ENCODE measurements around the gene C1orf21.

Gene C1orf21

GRCh38 chr1:184635347-184635979 is 248.6 kb downstream of the C1orf21 start:
- DNase-seq = no peak

GRCh38 chr1:184635980-184636431 is 249.2 kb downstream of the C1orf21 start:
- DNase-seq = no peak

GRCh38 chr1:184637664-184638240 is 250.9 kb downstream of the C1orf21 start:
- DNase-seq = peak; percentile 64

DNA sequence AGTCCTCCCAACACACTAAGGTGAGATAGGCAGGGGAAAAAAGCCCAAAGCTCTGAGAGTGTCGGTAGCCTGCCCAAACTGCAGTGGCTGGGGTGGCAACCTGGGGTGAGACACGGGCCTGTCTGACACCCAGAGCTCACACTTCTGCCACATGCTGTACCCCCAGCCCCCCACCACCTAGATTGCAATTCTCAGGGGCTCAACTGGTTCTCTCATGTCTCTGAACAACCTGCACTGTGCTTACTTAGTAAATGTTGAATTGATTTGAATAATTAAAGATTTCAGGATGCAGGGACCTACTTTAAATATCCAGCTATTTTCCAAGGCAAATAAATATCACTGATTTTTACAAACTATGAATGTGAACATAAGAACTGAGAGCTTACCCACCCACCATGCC is 252.4 kb downstream of the C1orf21 start:
- DNase-seq = no peak

DNA sequence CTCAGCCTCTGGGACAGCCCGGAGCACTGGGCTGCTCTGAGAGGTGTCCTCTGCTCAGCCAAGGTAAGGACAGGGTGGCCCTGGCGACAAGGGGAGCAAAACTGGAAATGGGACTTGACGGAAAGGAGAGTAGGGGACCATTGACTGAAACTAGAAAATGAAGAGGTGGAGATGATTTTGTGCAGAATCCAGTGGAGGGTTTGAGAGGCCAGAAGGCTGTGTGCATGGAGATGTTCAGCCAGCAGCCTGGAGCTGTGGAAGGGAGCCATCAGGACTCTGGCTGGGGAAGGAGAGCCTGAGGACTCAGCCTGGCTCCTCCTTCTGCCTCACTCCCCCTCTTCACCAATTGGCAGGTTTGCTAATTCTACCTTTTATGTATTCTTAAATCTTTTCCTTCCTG is 253.7 kb downstream of the C1orf21 start:
- DNase-seq = no peak

- no peak for DNase-seq
Measured at GRCh38 chr1:184641894-184642293, 255.1 kb downstream of the C1orf21 start.

DNA sequence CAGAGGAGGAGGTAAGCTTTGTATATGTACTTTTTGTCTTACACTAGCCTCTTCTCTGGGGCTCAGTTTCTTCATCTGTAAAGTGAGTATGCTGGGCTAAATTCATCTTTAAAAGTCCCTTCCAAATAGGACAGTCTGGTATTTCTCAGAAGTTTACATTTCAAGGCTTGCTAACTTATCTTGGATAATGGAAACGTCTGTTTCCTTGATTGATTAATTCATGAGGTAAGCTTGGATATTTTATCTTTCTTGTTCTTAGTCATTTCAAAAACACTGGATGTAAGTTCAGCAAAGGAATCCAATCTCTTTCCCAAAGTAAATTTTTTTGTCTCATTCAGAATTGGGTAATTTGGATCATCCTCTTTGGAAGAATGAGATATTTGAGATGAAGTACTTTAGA is 256.8 kb downstream of the C1orf21 start:
- no peak for DNase-seq

- no peak for DNase-seq
Measured at GRCh38 chr1:184644771-184645170, 257.9 kb downstream of the C1orf21 start.

GRCh38 chr1:184646178-184646701 is 259.4 kb downstream of the C1orf21 start:
- no peak for DNase-seq

DNA sequence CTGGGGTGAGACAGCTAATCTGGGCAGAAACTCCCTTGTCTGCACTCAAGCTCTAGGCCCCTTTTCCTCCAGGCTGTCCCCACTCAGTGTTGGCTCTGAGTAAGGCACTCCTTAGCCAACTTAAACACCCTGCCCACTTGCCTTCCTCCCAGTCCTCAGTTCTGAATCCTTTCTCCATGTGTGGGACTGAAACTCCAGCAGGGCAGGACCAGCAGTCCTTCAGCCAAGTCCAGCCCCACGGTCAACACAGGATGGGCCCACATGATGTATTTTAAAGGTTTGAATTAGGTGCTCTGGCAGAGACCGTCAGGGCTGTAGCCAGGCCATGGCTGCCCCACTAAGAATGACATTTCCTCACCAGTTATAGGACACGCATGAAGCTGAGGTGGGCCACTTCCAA is 260.0 kb downstream of the C1orf21 start:
- DNase-seq = no peak

GRCh38 chr1:184647471-184647870 is 260.6 kb downstream of the C1orf21 start:
- DNase-seq = no peak

- no peak for DNase-seq
Measured at GRCh38 chr1:184648160-184648855, 261.5 kb downstream of the C1orf21 start.

DNA sequence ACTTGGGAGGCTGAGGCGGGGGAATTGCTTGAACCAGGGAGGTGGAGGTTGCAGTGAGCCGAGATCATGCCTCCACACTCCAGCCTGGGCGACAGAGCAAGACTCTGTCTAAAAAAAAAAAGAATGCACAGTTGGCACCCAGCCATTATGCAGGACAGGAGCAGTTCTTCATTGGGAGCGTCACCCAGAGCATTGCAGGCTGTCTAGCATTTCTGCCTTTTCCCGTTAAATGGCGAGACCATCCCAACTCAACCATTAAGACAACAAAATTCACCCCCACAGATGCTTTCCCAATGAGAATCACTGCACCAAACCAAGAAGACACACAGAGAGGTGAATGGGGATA is 262.0 kb downstream of the C1orf21 start:
- no peak for DNase-seq

DNA sequence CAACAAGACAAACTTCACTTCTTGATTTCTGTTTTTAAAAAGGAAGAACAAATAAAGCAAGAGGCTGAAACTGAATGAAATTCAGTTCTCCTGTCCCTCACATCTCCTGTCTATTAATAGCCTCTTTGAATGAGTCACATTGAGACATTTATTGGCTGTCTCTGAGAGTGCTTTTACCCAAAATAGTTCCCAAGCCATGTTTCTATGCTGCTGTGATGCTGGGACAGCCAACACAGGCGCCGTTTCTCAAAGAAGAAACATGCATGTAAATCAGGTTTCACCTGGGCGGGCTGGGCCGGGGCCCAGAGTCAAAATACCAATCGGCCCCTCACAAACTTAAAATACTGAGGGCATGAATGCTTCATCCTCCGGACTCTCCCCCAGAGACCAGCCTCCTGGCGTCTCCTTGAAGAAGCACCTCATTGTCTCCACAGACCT is 262.6 kb downstream of the C1orf21 start:
- peak; percentile 64 for DNase-seq

DNA sequence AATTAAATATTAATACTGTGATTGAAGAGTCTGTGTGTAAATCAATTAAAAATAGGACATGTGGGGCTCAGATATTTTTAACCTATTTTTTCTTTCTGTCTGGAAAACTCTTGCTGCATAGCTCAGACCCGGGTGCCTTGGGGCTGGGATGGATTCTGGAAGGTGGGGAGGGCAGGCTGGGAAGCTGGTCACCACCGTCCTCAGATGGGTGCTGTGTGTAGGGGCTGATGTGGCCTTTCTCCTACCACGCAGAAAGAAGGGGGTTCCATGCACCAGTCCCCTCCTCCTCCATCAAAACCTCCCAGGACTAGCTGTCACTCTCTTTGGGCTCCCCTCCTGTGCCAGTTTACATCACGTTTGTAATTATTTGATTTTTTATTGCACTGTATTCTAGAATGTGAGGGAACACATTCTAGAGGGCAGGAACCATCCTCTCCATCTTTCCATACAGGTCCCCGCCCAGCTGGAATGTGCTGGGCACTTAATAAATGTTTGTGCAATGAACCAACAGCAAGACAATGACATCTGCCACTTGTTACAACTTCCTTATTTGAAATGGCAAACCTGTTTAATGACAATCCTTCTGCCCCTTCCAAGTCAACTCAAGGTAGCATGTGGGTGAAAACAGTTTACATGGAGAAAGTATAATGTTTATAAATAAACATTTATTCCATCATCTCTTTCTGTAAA is 263.5 kb downstream of the C1orf21 start:
- no peak for DNase-seq

GRCh38 chr1:184655185-184655584 is 268.4 kb downstream of the C1orf21 start:
- no peak for DNase-seq

- no peak for DNase-seq
Measured at GRCh38 chr1:184656221-184656620, 269.4 kb downstream of the C1orf21 start.

- DNase-seq = no peak
Measured at GRCh38 chr1:184658055-184658454, 271.2 kb downstream of the C1orf21 start.

- DNase-seq = no peak
Measured at GRCh38 chr1:184660462-184661191, 273.8 kb downstream of the C1orf21 start.

GRCh38 chr1:184661801-184662200 is 275.0 kb downstream of the C1orf21 start:
- no peak for DNase-seq

DNA sequence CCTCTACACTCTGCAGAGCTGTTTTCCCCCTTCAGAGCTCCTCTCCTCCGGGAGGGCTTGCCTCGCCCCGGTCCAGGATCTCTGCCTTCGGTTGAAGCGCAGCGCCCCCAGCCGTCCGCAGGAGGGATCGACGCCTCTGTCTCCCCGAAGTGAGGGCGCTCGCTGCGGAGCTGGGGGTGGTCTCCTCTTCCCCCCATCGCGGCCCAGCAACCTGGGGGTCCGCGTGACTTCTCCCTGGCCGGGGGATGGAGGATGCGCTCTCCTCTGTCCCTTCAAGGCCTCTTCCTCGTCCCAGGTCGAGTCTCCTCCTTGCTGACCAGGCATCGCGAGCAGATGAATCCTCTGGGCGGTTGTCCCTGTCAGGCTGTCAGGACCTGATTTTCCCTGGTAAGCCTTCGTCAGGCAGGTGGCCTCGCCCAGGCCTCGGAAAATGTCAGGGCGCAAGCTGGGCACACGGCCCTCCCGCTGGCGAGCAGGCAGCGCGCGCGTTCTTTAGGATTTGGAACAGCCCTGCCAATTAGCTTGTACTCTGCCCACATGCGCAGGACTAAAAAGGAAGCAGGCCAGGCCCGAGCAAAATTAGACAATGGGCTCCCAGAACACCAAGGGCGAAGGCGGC is 277.3 kb downstream of the C1orf21 start:
- peak; percentile 55 for DNase-seq

GRCh38 chr1:184664661-184665060 is 277.8 kb downstream of the C1orf21 start:
- no peak for DNase-seq
